Effector memory CD4-positive, alpha-beta T cell (primary cell): ENCODE results near the gene SIN3B.
"Not testable (repeated sequence)": the region's sequence is repeated elsewhere in the genome, so short reads cannot be mapped to it uniquely, and the experiment has no call there.

Experiments
- DNase-seq, 3 donors: peaks; one replicate each; pipeline ENCODE4 v3.0.0-alpha.2; 2020
- H3K27ac ChIP-seq: 2 replicates; pipeline ENCODE4 v1.7.0; 2013; ENCODE audit warnings: mild to moderate bottlenecking, low read length, moderate library complexity; ENCODE audit not compliant: insufficient read depth, poor library complexity, severe bottlenecking
- H3K27me3 ChIP-seq: replicated peaks from 2 replicates; pipeline ENCODE4 v1.7.0; 2013; ENCODE audit warnings: mild to moderate bottlenecking, low read length; ENCODE audit not compliant: insufficient read depth, control insufficient read depth, poor library complexity, severe bottlenecking
- H3K36me3 ChIP-seq: 2 replicates; pipeline ENCODE4 v1.7.0; 2013; ENCODE audit warnings: mild to moderate bottlenecking, low read length, moderate library complexity; ENCODE audit not compliant: control insufficient read depth, insufficient read depth
- H3K4me1 ChIP-seq: 2 replicates; pipeline ENCODE4 v1.7.0; 2013; ENCODE audit warnings: low read length, mild to moderate bottlenecking; ENCODE audit not compliant: control insufficient read depth, insufficient read depth, poor library complexity, severe bottlenecking
- H3K4me3 ChIP-seq: 2 replicates; pipeline ENCODE4 v1.7.0; 2013; ENCODE audit warnings: low read length, low read depth, mild to moderate bottlenecking; ENCODE audit not compliant: insufficient read depth, poor library complexity, severe bottlenecking
- H3K9me3 ChIP-seq: 2 replicates; pipeline ENCODE4 v1.7.0; 2013; ENCODE audit warnings: mild to moderate bottlenecking, low read length, moderate library complexity; ENCODE audit not compliant: control insufficient read depth

SIN3B gene

GRCh38 chr19:16861834-16862233 is 32.6 kb downstream of the SIN3B start:
- Histone ChIP-seq H3K27ac (no peak overlapping the region), H3K9me3 (no peaks in the 10 kb centered on the region), H3K36me3 (peaks cover 29% of the 10 kb centered on the region), H3K27me3 (no peaks in the 10 kb centered on the region), H3K4me1 (no peaks in the 10 kb centered on the region), H3K4me3 (no peak overlapping the region)
- no peak for DNase-seq

GRCh38 chr19:16862826-16863415 is 33.7 kb downstream of the SIN3B start:
- peaks cover 40% of the 10 kb centered on the region for H3K36me3 ChIP-seq
- H3K9me3 ChIP-seq, result no peaks in the 10 kb centered on the region
- no peak overlapping the region for H3K27ac ChIP-seq
- DNase-seq, result no peak
- no peak overlapping the region for H3K4me3 ChIP-seq
- no peaks in the 10 kb centered on the region for H3K27me3 ChIP-seq
- no peaks in the 10 kb centered on the region for H3K4me1 ChIP-seq

- DNase-seq, result no peak
- Histone ChIP-seq H3K9me3 (no peaks in the 10 kb centered on the region), H3K36me3 (peaks cover 76% of the 10 kb centered on the region), H3K27ac (no peak overlapping the region), H3K4me1 (no peaks in the 10 kb centered on the region), H3K4me3 (no peak overlapping the region), H3K27me3 (no peaks in the 10 kb centered on the region)
Observed at GRCh38 chr19:16867211-16867610, 38.0 kb downstream of the SIN3B start.

DNA sequence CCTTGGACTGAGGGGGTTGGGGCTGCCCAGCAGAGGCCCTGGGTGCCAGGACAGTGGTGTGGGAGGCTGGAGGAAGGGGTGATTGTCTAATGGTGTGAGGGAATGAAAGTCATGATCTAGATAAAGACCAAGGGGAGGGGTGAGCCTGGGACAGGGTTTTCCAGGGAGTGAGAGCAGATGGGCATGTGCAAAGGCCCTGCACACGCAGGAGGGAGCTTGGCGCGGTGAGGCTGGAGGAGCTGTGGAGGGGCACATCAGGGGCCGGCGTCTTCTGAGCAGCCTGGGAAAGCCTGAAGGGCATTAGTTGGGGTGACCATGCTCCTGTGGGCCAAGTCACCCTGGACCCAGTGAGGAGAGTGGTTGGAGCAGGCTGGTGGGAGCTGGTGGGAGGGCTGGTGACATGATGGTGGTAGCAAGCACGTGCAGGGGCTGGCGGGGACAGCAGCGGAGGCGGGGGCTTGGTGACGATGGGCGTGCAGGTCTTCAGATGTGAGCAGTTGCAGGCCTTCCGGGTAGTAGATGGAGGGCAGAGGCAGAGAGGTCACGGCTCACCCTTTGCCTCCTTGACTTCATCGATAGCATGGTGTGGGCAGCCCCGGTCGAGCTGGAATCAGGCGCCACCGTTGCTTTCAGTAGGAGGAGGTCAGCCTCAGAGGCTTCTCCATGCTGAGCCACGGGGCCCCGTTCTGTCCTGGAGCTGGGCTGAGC is 39.4 kb downstream of the SIN3B start:
- H3K4me3 ChIP-seq, result no peak overlapping the region
- H3K27me3 ChIP-seq, result no peaks in the 10 kb centered on the region
- H3K36me3 ChIP-seq, result peaks cover 74% of the 10 kb centered on the region
- no peaks in the 10 kb centered on the region for H3K4me1 ChIP-seq
- no peaks in the 10 kb centered on the region for H3K9me3 ChIP-seq
- no peak overlapping the region for H3K27ac ChIP-seq
- no peak for DNase-seq

GRCh38 chr19:16869331-16869972 is 40.3 kb downstream of the SIN3B start:
- H3K27ac ChIP-seq, result no peak overlapping the region
- peaks cover 5% of the 10 kb centered on the region for H3K4me1 ChIP-seq
- no peaks in the 10 kb centered on the region for H3K27me3 ChIP-seq
- DNase-seq, result no peak
- no peaks in the 10 kb centered on the region for H3K9me3 ChIP-seq
- H3K36me3 ChIP-seq, result peaks cover 71% of the 10 kb centered on the region
- no peak overlapping the region for H3K4me3 ChIP-seq

- Histone ChIP-seq H3K9me3 (no peaks in the 10 kb centered on the region), H3K36me3 (peaks cover 63% of the 10 kb centered on the region)
Observed at GRCh38 chr19:16871871-16872270, 42.7 kb downstream of the SIN3B start.

DNA sequence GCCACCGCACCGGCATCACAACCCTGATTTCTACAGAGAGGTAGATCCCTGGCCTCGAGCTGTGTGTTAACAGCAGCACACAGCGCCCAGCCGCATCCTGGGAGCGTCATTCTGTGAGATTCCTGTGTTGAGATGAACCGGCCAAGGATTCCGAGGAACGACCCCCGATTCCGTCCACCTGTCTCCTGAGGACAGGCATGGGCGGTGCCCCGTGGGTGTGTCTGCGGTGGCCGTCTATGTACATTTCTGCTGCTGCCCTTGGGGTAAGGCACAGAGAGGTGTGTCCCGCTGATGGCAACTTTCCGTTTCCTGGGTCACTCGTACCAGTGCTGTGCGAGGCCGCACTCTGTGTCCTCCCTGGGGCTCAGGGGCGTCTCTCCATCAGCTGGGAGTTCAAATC is 43.5 kb downstream of the SIN3B start:
- Histone ChIP-seq H3K27ac (no peak overlapping the region), H3K27me3 (no peaks in the 10 kb centered on the region), H3K4me1 (peaks cover 5% of the 10 kb centered on the region), H3K9me3 (no peaks in the 10 kb centered on the region), H3K36me3 (peaks cover 63% of the 10 kb centered on the region), H3K4me3 (no peak overlapping the region)
- no peak for DNase-seq

More at GRCh38 chr19:16871871-16872270, 42.7 kb downstream of the SIN3B start:
- no peaks in the 10 kb centered on the region for H3K27me3 ChIP-seq
- no peak overlapping the region for H3K27ac ChIP-seq
- no peak for DNase-seq
- no peak overlapping the region for H3K4me3 ChIP-seq
- peaks cover 5% of the 10 kb centered on the region for H3K4me1 ChIP-seq

DNA sequence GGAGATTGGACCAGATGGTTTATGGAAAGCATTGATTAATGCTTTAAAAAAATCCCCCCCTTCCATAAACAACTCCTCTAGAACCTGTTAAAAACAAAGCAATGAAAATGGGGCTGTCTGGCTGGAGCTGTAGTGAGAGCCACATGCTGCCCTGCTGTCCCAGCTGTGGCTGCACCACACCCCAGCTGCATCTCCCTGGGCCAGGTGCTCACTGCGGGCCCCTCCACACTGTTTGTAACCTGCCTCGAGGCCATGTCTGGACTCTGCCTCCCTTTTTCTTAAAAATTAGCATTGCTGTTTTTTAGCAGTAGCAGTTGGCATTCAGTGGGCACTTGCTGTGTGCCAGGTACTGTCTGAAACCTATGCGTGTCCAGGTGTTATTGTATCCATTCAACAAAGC is 44.4 kb downstream of the SIN3B start:
- no peak overlapping the region for H3K27ac ChIP-seq
- H3K9me3 ChIP-seq, result no peaks in the 10 kb centered on the region
- no peak overlapping the region for H3K4me3 ChIP-seq
- H3K27me3 ChIP-seq, result no peaks in the 10 kb centered on the region
- H3K4me1 ChIP-seq, result peaks cover 5% of the 10 kb centered on the region
- DNase-seq, result no peak
- peaks cover 63% of the 10 kb centered on the region for H3K36me3 ChIP-seq

GRCh38 chr19:16874250-16874977 is 45.2 kb downstream of the SIN3B start:
- no peak overlapping the region for H3K27ac ChIP-seq
- peaks cover 5% of the 10 kb centered on the region for H3K4me1 ChIP-seq
- no peaks in the 10 kb centered on the region for H3K9me3 ChIP-seq
- no peaks in the 10 kb centered on the region for H3K27me3 ChIP-seq
- no peak for DNase-seq
- H3K4me3 ChIP-seq, result no peak overlapping the region
- peaks cover 64% of the 10 kb centered on the region for H3K36me3 ChIP-seq

GRCh38 chr19:16874978-16875299 is 45.7 kb downstream of the SIN3B start:
- not testable (repeated sequence) for DNase-seq, H3K9me3 ChIP-seq, H3K27me3 ChIP-seq, H3K27ac ChIP-seq, H3K4me3 ChIP-seq, H3K4me1 ChIP-seq
- H3K36me3 ChIP-seq, result peaks cover 63% of the 10 kb centered on the region
